ENCODE measurements around the gene CHI3L2.

Gene CHI3L2

DNA sequence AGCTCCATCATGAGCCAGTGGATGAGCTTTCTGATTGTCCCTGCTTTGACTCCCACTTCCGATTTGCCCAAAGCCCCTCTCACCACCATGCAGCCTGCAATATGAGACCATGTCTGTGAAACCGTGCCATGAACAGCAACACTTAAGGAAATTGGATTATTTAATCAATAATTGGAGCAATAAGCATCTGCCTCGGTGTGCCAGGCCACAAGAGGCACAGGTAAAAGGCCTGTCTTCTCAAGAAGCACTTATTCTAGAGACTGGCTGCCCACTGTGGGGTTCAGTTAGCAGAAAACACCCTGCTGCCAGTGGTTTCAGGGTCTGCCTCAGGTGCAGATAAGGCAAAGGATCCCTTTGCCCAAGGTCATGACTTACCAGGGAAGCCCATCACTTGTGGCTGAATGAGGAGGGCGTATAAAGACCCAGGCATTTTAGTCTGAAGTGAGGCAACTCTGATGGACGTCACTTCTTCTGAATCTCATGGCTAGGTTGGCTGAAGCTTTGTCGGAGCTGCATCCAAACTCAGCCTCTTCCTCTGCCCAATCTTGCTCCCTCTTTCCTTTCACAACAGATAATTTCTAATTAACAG lies 7.1 kb upstream of the CHI3L2 start:
- no peak for DNase-seq (ENCODE audit: low spot score)

GRCh38 chr1:111221276-111221632 lies 6.3 kb upstream of the CHI3L2 start:
- no peak for DNase-seq (ENCODE audit: low spot score)

DNA sequence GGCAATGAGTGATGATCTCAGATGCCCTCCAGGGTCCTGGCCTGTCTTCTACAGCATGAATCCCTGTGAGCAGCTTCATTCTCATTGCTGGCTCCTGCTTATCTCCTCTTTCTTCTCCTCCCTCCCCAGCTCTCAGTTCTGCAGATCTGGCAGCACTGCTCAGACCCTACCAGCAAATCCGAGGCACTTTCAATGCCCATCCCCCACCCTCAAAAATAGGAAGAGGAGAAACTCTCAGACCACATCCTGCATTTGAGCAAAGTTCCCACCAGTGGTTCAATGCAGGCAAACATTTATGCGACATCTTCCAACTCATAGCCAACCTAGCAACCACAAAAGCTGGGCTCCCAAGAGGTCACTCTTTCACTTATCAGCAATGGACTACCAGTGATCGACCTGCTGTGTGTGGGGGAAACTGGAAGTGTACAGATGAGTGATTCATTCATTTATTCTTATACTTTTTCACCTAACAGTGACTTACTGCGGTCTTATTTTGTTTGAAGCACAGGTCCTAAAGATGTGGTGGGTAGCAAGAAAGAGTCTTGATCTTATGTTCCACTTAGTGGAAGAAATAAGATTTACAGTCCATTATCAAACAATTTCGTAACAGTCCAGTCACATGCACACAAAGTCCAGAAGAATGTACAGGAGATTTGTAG lies 5.8 kb upstream of the CHI3L2 start:
- peak; percentile 22 for DNase-seq (ENCODE audit: low spot score)

DNA sequence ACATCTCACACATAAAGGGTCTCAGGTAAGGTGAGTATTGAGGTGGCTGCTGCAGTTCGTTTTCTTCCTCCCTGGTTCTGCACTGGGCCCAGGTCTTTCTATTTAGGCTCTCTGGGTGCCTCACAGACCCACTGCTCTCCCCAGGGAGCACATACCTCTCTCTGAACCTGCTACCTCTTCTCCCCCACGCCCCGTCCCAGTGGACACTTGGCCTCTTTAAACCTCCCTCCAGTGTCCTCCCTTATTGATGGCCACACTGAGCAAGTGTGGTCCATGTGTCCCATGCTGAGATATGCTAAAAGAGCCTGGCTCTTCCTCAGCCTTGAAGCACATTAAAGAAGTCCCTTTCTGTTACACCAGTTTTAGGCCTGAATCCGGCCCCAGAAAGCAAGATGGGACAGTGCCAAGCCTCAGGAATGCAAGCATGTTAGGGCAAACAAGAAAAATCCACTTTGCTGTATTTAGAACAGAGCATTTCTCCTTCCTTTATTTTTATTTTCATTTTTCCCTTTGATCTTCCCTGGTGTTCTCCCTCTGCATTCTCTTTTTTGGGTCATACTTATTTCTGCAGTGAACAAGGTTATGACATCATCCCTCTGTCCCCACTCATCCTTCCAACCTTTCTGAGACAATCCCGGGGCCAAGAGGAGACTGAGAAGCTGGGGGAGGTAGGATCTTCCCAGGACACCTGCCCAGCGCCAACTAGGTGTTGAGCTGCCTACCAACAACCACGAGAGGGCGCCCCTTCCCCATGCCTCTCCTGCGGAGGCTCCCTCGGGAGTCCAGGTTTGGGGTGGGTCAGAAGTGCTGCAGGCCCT lies 5.0 kb upstream of the CHI3L2 start:
- peak; percentile 46 for DNase-seq (ENCODE audit: low spot score)

DNA sequence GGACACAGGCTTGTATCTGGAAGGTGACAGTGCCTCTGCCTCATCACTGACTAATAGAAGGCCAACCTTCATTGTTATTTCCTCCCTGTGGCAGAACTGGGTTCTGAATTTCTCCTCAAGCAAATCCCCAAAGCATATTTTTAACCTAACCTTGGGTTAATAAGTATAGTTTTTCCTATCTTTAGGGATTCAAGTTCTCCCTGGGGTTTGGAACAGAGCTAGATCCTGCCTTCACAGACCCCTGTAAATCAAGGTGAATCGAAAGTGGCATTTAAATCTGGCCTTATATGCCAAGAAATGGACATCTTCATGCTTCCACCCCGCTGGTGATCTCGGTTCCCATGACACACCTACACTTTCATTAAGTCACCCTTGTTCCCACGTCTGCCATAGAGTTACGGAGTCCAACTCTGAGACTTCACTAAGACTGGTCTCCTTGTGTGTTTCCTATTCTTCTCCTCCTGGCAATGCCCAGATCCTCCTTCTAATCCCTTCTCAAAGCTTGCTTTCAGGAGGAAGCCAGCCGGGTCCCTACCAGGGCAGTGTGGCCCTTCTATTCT lies 4.3 kb upstream of the CHI3L2 start:
- no peak for DNase-seq (ENCODE audit: low spot score)

DNA sequence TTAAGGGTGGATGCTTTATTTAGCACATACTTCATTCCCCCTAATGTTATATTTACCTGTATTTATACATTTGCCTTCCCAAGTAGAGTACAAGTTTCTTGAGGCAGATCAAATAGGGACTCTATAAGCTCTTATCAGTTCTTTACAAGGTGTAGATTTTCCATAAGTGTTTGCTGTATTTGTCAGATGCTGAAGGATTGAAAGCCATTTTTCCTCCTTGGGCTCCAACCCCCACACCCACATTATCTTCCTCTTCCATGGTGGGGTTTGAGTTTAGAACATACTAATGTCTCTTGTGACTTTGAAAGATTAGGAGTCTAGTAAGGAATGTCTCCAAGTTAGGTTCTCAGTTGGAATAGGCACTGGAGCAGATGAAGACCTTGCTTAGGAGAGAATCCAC lies 2.4 kb upstream of the CHI3L2 start:
- no peak for DNase-seq (ENCODE audit: low spot score)

- no peak for DNase-seq (ENCODE audit: low spot score)
Observed at GRCh38 chr1:111225717-111226400, 1.7 kb upstream of the CHI3L2 start.

DNA sequence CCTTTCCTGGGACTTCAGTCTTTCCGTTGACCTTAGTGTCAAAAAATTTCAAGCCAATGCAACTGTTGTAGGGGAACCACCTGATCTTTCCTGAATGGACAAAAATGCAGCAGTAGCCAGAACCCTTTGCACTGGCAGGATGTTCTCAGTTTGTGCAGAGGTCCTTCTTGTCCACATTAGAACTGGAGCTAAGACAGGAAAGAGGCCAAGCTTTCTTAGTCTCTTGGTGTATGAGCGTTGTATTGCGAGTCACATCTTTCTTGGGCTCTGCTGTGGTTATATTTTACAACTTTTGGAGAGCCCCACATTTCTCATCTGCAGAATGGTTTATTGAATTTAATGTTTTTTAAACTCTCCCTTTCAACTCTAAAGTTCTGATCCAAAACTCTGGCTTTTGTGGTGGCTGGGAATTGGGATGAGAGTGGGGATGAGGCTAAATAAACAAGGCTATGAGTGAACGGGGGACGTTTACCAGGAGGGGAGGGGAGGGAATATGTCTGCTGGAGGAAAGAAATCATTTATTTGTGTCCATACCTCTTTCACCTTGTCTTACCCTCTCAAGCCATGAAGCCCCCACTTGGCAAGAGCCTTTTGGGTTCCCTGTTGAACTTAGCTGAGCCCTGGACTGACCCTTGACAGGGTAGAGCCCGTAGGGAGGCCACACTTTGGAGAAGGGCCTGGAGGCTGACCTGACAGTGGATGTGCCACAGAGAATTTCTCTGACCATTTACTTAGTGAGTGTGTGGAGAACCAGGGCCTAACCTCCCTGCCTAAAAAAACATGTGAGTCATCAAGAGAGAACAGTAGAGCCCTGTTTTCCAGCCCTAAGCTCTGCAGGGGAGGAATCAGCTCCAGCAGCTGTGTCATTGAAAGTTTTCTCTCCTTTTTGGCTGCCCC lies 586 bp downstream of the CHI3L2 start:
- DNase-seq (ENCODE audit: low spot score) = peak; percentile 70

DNA sequence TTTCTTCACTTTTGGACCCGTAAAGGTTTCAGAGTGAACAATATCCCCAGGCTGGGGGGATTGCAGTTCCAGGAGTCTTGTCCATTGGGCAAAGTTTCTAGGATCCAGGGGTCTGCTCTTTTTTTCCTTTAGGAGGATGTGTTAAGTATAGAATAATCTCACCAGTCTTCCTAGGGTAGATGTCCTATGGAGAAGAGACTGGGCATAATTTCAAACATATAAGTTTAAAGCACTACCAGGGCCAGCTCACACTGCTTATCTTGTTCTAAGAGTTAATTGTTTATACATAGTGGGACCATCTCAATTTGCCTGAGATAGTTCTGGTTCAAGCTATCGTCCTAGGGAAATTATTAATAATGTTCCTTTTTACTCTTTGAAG lies 1.2 kb downstream of the CHI3L2 start:
- no peak for DNase-seq (ENCODE audit: low spot score)

DNA sequence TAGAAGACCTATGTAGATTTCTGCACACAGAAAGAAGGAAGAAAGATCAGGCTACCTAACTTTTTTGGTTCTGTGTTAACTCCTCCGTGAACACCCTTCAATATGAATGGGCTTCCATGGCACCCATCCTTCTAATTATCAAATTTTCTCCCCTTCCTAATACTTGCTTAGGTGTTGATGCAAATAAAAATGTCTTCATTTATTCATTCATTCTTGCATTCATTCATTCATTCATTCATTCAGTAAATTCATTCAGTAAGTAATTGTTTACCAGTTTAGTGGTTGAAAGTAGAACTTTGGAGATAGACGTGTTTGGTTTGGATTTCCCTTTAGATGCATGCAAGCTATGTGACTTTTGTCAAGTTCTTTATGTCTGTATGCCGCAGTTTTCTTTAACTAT lies 4.6 kb downstream of the CHI3L2 start:
- DNase-seq (ENCODE audit: low spot score) = no peak

GRCh38 chr1:111234258-111234657 lies 6.7 kb downstream of the CHI3L2 start:
- no peak for DNase-seq (ENCODE audit: low spot score)

- DNase-seq (ENCODE audit: low spot score) = no peak
Observed at GRCh38 chr1:111234866-111235265, 7.4 kb downstream of the CHI3L2 start.

DNA sequence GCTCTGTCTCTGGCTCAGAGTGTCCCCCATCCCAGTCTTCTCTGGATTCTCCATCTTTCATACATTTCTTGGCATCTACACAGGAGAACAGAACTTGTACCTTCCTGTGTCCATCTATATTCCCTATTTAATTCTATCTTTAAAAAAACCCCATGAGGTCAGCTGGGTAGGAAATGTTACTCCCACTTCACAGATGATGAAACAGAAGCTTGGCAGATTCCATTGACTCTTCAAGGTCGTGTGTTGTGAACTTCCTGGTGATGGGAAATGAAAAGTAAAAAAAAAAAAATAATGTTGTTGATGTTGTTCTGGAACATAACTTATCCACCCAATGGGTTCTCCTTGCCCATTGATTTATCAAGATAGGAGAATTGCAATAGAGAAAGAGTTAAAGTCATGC lies 8.9 kb downstream of the CHI3L2 start:
- no peak for DNase-seq (ENCODE audit: low spot score)

- DNase-seq (ENCODE audit: low spot score) = no peak
Observed at GRCh38 chr1:111236806-111237205, 9.3 kb downstream of the CHI3L2 start.

GRCh38 chr1:111238056-111238795 lies 10.7 kb downstream of the CHI3L2 start:
- no peak for DNase-seq (ENCODE audit: low spot score)

- DNase-seq (ENCODE audit: low spot score) = no peak
Observed at GRCh38 chr1:111241797-111242196, 14.3 kb downstream of the CHI3L2 start.

DNA sequence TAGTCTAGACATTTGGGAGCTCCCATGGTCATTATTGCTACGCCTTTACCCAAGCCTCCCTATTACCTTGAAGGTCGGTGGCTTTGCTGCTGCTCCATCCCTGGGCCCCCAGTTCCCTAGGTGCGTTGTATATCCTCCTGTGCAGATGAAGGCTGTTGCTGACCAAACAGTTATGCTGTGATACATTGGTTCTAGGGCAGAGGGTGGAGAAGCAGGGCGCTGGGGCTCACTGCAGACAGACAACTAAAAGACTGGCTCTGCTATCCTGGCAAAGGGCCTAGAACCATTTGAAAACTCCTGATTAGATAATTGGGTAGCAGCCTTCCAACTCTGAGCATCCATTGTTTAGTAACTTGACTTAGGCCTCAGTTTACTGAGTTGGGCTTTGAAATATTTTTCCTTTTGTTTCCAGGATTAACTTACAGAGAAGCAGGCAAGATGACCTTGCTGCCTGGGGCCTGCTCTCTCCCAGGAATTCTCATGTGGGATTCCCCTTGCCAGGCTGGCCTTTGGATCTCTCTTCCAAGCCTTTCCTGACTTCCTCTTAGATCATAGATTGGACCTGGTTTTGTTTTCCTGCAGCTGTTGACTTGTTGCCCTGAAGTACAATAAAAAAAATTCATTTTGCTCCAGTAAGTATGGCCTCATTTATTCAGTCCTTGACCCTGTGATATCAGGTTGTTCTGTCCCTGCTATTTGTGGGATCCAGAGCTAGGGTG lies 15.5 kb downstream of the CHI3L2 start:
- DNase-seq (ENCODE audit: low spot score) = no peak

- no peak for DNase-seq (ENCODE audit: low spot score)
Observed at GRCh38 chr1:111247125-111247838, 19.8 kb downstream of the CHI3L2 start.

- peak; percentile 63 for DNase-seq (ENCODE audit: low spot score)
Observed at GRCh38 chr1:111249960-111250359, 22.4 kb downstream of the CHI3L2 start.

Measured in putamen (tissue), 1 donor.